Measurements from ENCODE around the gene TRPV4.

TRPV4 gene

GRCh38 chr12:109752117-109753053, 80.8 kb downstream of the TRPV4 start:
- CTCF ChIA-PET, result interaction anchor here (0.6 to 1.1 kb wide), 4 partner anchors 13 to 930 kb away, joined by 3 to 8 read pairs (median 4); no protein-coding TSS in a partner anchor
- no peaks in the 10 kb centered on the region for H3K36me3 ChIP-seq (ENCODE audit: control insufficient read depth in 2 of 2, insufficient read depth in 1 of 2, low read length in 2 of 2)
- H3K4me1 ChIP-seq (ENCODE audit: control insufficient read depth, insufficient read depth, low read length), result no peaks in the 10 kb centered on the region
- POLR2A ChIA-PET, result interaction anchor here (1.0 kb wide), 1 partner anchor 9 kb away, joined by 3 read pairs; no protein-coding TSS in a partner anchor
- no peak for TF ChIP-seq ZNF292 (tag by site-specific recombination; IDR thresholded peaks at IDR 0.05; ENCODE audit: borderline replicate concordance, low read depth)
- TF ChIP-seq ZNF677 (tag by site-specific recombination; IDR thresholded peaks at IDR 0.05), result no peak
- no peak for TF ChIP-seq ZNF221 (tag by site-specific recombination; IDR thresholded peaks at IDR 0.05; ENCODE audit: borderline replicate concordance)
- no peak for TF ChIP-seq ZNF521 (tag by site-specific recombination; IDR thresholded peaks at IDR 0.05)
- TF ChIP-seq ZNF76 (tag by site-specific recombination; IDR thresholded peaks at IDR 0.05; ENCODE audit: borderline replicate concordance, low read depth), result no peak
- TF ChIP-seq ZXDB (tag by site-specific recombination; IDR thresholded peaks at IDR 0.05), result no peak
- no peak for TF ChIP-seq ZNF654 (tag by site-specific recombination; IDR thresholded peaks at IDR 0.05; ENCODE audit: low read depth)
- TF ChIP-seq OSR2 (tag by site-specific recombination; IDR thresholded peaks at IDR 0.05), result no peak
- no peak for TF ChIP-seq IKZF3 (tag by site-specific recombination; IDR thresholded peaks at IDR 0.05)
- no peak overlapping the region for H3K4me3 ChIP-seq (ENCODE audit: low read depth, low read length)
- no peaks in the 10 kb centered on the region for H3K9me3 ChIP-seq (ENCODE audit: control insufficient read depth, insufficient read depth, low read depth, low read length)
- H3K27ac ChIP-seq (ENCODE audit: extremely low read depth, low read depth, low read length), result no peak overlapping the region

- Histone ChIP-seq H3K9me3 (ENCODE audit: control insufficient read depth, insufficient read depth, low read depth, low read length) (no peaks in the 10 kb centered on the region), H3K4me3 (ENCODE audit: low read depth, low read length) (no peak overlapping the region), H3K36me3 (ENCODE audit: control insufficient read depth in 2 of 2, insufficient read depth in 1 of 2, low read length in 2 of 2) (no peaks in the 10 kb centered on the region), H3K4me1 (ENCODE audit: control insufficient read depth, insufficient read depth, low read length) (no peaks in the 10 kb centered on the region), H3K27ac (ENCODE audit: extremely low read depth, low read depth, low read length) (no peak overlapping the region)
- ChIA-PET POLR2A (no interaction called here), CTCF (interaction anchor here (0.6 to 1.2 kb wide), 4 partner anchors 30 to 670 kb away, joined by 3 to 5 read pairs (median 3); no protein-coding TSS in a partner anchor)
- TF ChIP-seq ZNF175 (tag by site-specific recombination; IDR thresholded peaks at IDR 0.05) (no peak), EGR2 (tag by site-specific recombination; IDR thresholded peaks at IDR 0.05; ENCODE audit: low read depth) (no peak), ZNF121 (tag by site-specific recombination; IDR thresholded peaks at IDR 0.05) (0 out of 2 replicates have a peak, but pooled peaks have one; percentile 18), SCRT2 (tag by site-specific recombination; IDR thresholded peaks at IDR 0.05) (peak; percentile 76)
Measured at GRCh38 chr12:109744986-109745942, 87.9 kb downstream of the TRPV4 start.

- H3K4me3 ChIP-seq (ENCODE audit: low read depth, low read length), result no peak overlapping the region
- no peaks in the 10 kb centered on the region for H3K36me3 ChIP-seq (ENCODE audit: control insufficient read depth in 2 of 2, insufficient read depth in 1 of 2, low read length in 2 of 2)
- ChIA-PET POLR2A (no interaction called here), CTCF (no interaction called here)
- H3K4me1 ChIP-seq (ENCODE audit: control insufficient read depth, insufficient read depth, low read length), result no peaks in the 10 kb centered on the region
- no peaks in the 10 kb centered on the region for H3K9me3 ChIP-seq (ENCODE audit: control insufficient read depth, insufficient read depth, low read depth, low read length)
- TF ChIP-seq ZNF274 (IDR thresholded peaks at IDR 0.05; ENCODE audit: low read length) (no peak), ZNF274 (tag by site-specific recombination; IDR thresholded peaks at IDR 0.05; ENCODE audit: borderline replicate concordance) (no peak), ZNF791 (tag by site-specific recombination; IDR thresholded peaks at IDR 0.05) (no peak), ZNF785 (tag by site-specific recombination; IDR thresholded peaks at IDR 0.05) (no peak), ZNF677 (tag by site-specific recombination; IDR thresholded peaks at IDR 0.05) (no peak), INSM2 (tag by site-specific recombination; IDR thresholded peaks at IDR 0.05) (no peak), ZNF654 (tag by site-specific recombination; IDR thresholded peaks at IDR 0.05; ENCODE audit: low read depth) (no peak), SALL2 (tag by site-specific recombination; IDR thresholded peaks at IDR 0.05; ENCODE audit: borderline replicate concordance) (no peak), ZFHX2 (tag by site-specific recombination; conservative IDR thresholded peaks at IDR 0.05) (no peak), ZNF404 (tag by site-specific recombination; IDR thresholded peaks at IDR 0.05) (no peak)
- H3K27ac ChIP-seq (ENCODE audit: extremely low read depth, low read depth, low read length), result no peak overlapping the region
Measured at GRCh38 chr12:109744026-109744425, 89.2 kb downstream of the TRPV4 start.
